ENCODE results near the gene SERINC3. TPM values are rescaled to one million over a fixed set of nuclear protein-coding genes. Genes with fewer than 3 reads are reported as not detected.

SERINC3 gene
- polyA plus RNA-seq, 3 donors, result 62.2 to 70.4 (median 66.1) TPM

Other genes with a start within 250 kb of the SERINC3 start
- 10 to 100 TPM in 1 of 3 donors, 1 to 10 TPM in 2; 6.9 to 10.1 (median 8.3) TPM for gene FITM2, start 210.9 kb downstream of the SERINC3 start, polyA plus RNA-seq (ENCODE audit: insufficient read length in 3 of 3)
- gene R3HDML, start 185.0 kb downstream of the SERINC3 start, polyA plus RNA-seq (ENCODE audit: insufficient read length in 3 of 3), result 1 to 10 TPM in 1 of 3 donors, under 1 TPM in 2; 0.31 to 1.0 (median 0.77) TPM
- gene HNF4A, start 166.4 kb downstream of the SERINC3 start, polyA plus RNA-seq (ENCODE audit: insufficient read length in 3 of 3), result 10 to 100 TPM; 49.8 to 73.1 (median 69.0) TPM
- 10 to 100 TPM; 10.2 to 15.0 (median 14.3) TPM for gene TTPAL, start 46.2 kb downstream of the SERINC3 start, polyA plus RNA-seq (ENCODE audit: insufficient read length in 3 of 3)
- 10 to 100 TPM; 62.9 to 69.9 (median 67.1) TPM for gene PKIG, start 60.5 kb upstream of the SERINC3 start, polyA plus RNA-seq (ENCODE audit: insufficient read length in 3 of 3)
- gene ADA, start 129.6 kb upstream of the SERINC3 start, polyA plus RNA-seq (ENCODE audit: insufficient read length in 3 of 3), result 1 to 10 TPM; 4.5 to 9.1 (median 5.7) TPM
- gene CCN5, start 193.3 kb upstream of the SERINC3 start, polyA plus RNA-seq (ENCODE audit: insufficient read length in 3 of 3), result under 1 TPM; 0.10 to 0.22 (median 0.13) TPM
- gene KCNK15, start 223.8 kb upstream of the SERINC3 start, polyA plus RNA-seq (ENCODE audit: insufficient read length in 3 of 3), result under 1 TPM in 2 of 3 donors, not detected in 1; 0.09 TPM